Smooth muscle cell (in vitro differentiated cells): Measurements from ENCODE around the gene PKNOX2. TPM values are rescaled to one million over a fixed set of nuclear protein-coding genes. Genes with fewer than 3 reads are reported as not detected.

Source experiments
- DNase-seq: peaks from one replicate; lab custom pipeline; 2025; ENCODE audit not compliant: unreplicated experiment; lab: John Stamatoyannopoulos, UW
- H2AFZ ChIP-seq: fragments of 200-600 bp; sonication (generic); 2 replicates; pipeline ENCODE4 v1.6.0; 2016; ENCODE audit warnings: antibody characterized with exemption, low read depth, mild to moderate bottlenecking
- H3F3A ChIP-seq: fragments of 200-600 bp; sonication (generic); 2 replicates; pipeline ENCODE4 v1.6.0; 2017; ENCODE audit warnings: antibody characterized with exemption, low read depth
- H3K27ac ChIP-seq: fragments of 200-600 bp; sonication (generic); 2 replicates; pipeline ENCODE4 v1.5.1; 2016; ENCODE audit warnings: low read depth, mild to moderate bottlenecking
- H3K27me3 ChIP-seq: fragments of 200-600 bp; sonication (generic); 2 replicates; pipeline ENCODE4 v1.6.1; 2016; ENCODE audit warnings: low read depth, mild to moderate bottlenecking
- H3K36me3 ChIP-seq: fragments of 200-600 bp; sonication (generic); 2 replicates; pipeline ENCODE4 v1.5.1; 2016; ENCODE audit warnings: low read depth
- H3K4me1 ChIP-seq: fragments of 200-600 bp; sonication (generic); 2 replicates; pipeline ENCODE4 v1.5.1; 2016; ENCODE audit warnings: low read depth
- H3K4me2 ChIP-seq: fragments of 200-600 bp; sonication (generic); 2 replicates; pipeline ENCODE4 v1.6.0; 2016; ENCODE audit warnings: mild to moderate bottlenecking
- H3K4me3 ChIP-seq: fragments of 200-600 bp; sonication (generic); 2 replicates; pipeline ENCODE4 v1.5.1; 2016; ENCODE audit warnings: mild to moderate bottlenecking
- H3K79me2 ChIP-seq: fragments of 200-600 bp; sonication (generic); 2 replicates; pipeline ENCODE4 v1.6.0; 2016; ENCODE audit warnings: low read depth, mild to moderate bottlenecking
- H3K9ac ChIP-seq: fragments of 200-600 bp; sonication (generic); 2 replicates; pipeline ENCODE4 v1.6.0; 2016; ENCODE audit warnings: low read depth
- H3K9me3 ChIP-seq: fragments of 200-600 bp; sonication (generic); replicated peaks from 2 replicates; pipeline ENCODE4 v1.5.1; 2016; ENCODE audit warnings: low read depth
- H4K20me1 ChIP-seq: fragments of 200-600 bp; sonication (generic); 2 replicates; pipeline ENCODE4 v1.6.0; 2016; ENCODE audit warnings: low read depth
- CTCF ChIP-seq: fragments of 200-600 bp; sonication (generic); IDR thresholded peaks from 2 replicates; pipeline ENCODE4 v1.5.1; 2017; ENCODE audit warnings: borderline replicate concordance, mild to moderate bottlenecking, antibody characterized with exemption; ENCODE audit not compliant: insufficient read depth, poor library complexity, severe bottlenecking
- WGBS: methylation state at CpG from one replicate; pipeline ENCODE4 v1.1.7; 2016; ENCODE audit warnings: low lambda C conversion rate; 5-methylcytosine and 5-hydroxymethylcytosine counted together
- polyA plus RNA-seq: library from polyadenylated mRNA; unstranded; fragments of >200 nt; fragmentation: Nextera tagmentation; extraction: Ambion mirVana; gene quantifications from 2 replicates; pipeline ENCODE4 v1.2.1, GENCODE V29; 2016
- total RNA-seq: library from RNA; depleted of rRNA; stranded (reverse); fragments of >200 nt; gene quantifications from 2 replicates; pipeline ENCODE4 v1.2.3, GENCODE V29; 2014

PKNOX2 gene
- total and polyA plus RNA-seq, 2 experiments from 2014 or later, result 7.2 to 7.9 TPM

- Histone ChIP-seq H3K4me3 (no peak overlapping the region), H3K9me3 (no peaks in the 10 kb centered on the region), H3F3A (no peaks in the 10 kb centered on the region), H4K20me1 (no peaks in the 10 kb centered on the region), H3K4me2 (no peak overlapping the region), H3K36me3 (no peaks in the 10 kb centered on the region), H3K27ac (no peak overlapping the region), H3K27me3 (no peaks in the 10 kb centered on the region), H3K9ac (no peak overlapping the region), H3K79me2 (no peaks in the 10 kb centered on the region), H3K4me1 (peaks cover 11% of the 10 kb centered on the region), H2AFZ (no peak overlapping the region)
- no peak for TF ChIP-seq CTCF
- DNase-seq, result no peak
- 86% methylated on average over 14 of the region's 14 CpGs for WGBS
Observed at GRCh38 chr11:125379981-125380380, 215.4 kb downstream of the PKNOX2 start.

GRCh38 chr11:125380756-125381445 is 216.3 kb downstream of the PKNOX2 start:
- H3K36me3 ChIP-seq, result no peaks in the 10 kb centered on the region
- 95% methylated on average over 9 of the region's 9 CpGs for WGBS
- no peak for TF ChIP-seq CTCF
- no peak overlapping the region for H3K4me2 ChIP-seq
- H3K9ac ChIP-seq, result no peak overlapping the region
- no peaks in the 10 kb centered on the region for H3F3A ChIP-seq
- H2AFZ ChIP-seq, result no peak overlapping the region
- DNase-seq, result no peak
- H3K9me3 ChIP-seq, result no peaks in the 10 kb centered on the region
- H3K4me3 ChIP-seq, result no peak overlapping the region
- no peaks in the 10 kb centered on the region for H3K79me2 ChIP-seq
- H3K27ac ChIP-seq, result no peak overlapping the region
- no peaks in the 10 kb centered on the region for H3K27me3 ChIP-seq
- peaks cover 9% of the 10 kb centered on the region for H3K4me1 ChIP-seq
- no peaks in the 10 kb centered on the region for H4K20me1 ChIP-seq

DNA sequence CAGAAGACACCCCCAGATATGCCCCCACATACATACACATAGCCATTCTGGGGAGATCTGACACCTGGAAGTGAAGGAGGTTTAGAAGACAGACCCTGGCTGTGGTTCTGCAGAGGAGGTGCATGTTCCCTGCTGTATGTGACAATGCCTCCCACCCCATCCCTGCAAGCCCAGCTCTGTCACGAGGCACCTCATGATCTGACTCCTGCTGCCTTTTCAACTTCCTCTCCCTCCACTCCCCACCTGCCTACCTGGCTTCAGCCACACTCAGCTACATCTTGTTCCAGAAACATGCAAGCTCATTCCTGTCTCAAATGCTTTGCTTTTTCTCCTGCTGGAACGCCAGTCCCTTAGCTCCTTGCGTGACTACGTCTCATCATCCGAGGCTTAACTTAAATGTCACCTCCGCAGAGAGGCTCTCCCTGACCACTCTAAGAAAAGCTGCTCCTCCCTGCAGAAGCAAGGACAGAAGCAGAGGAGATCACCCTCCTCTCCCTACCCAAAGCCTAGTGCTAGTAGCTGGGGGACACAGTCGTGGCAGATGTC is 217.0 kb downstream of the PKNOX2 start:
- Histone ChIP-seq H3K4me1 (peaks cover 9% of the 10 kb centered on the region), H3K79me2 (no peaks in the 10 kb centered on the region), H3K4me3 (no peak overlapping the region), H4K20me1 (no peaks in the 10 kb centered on the region), H3K36me3 (no peaks in the 10 kb centered on the region), H3F3A (no peaks in the 10 kb centered on the region), H3K27me3 (no peaks in the 10 kb centered on the region), H3K27ac (no peak overlapping the region), H3K9me3 (no peaks in the 10 kb centered on the region), H2AFZ (no peak overlapping the region), H3K4me2 (no peak overlapping the region), H3K9ac (no peak overlapping the region)
- no peak for TF ChIP-seq CTCF
- no peak for DNase-seq
- 89% methylated on average over 7 of the region's 7 CpGs for WGBS
